Measurements from ENCODE around the gene TENM3. TPM values are rescaled to one million over a fixed set of nuclear protein-coding genes. Genes with fewer than 3 reads are reported as not detected.

The TENM3 gene
- total RNA-seq, 4 donors from 2014 or later: 3.4 to 9.8 (median 6.9) TPM

- Histone ChIP-seq H3K4me3 (no peak overlapping the region), H3K9me3 (no peaks in the 10 kb centered on the region), H3K27ac (no peak overlapping the region), H3K36me3 (no peaks in the 10 kb centered on the region), H3K4me1 (no peaks in the 10 kb centered on the region), H3K27me3 (no peaks in the 10 kb centered on the region)
- intact Hi-C loops (cut with DNase I; ENCODE audit: low total_unique reads) (no loop called here), in situ Hi-C loops (cut with MboI; ENCODE audit: low pct_ligation_motif_present in 1 of 4, low pct_unique_long_range_greater_than_20kb in 1 of 4, low sequenced_read_pairs in 3 of 4) (no loop called here)
- WGBS, 2 donors (ENCODE audit: low coverage in 1 of 2): 78 to 100% methylated on average over 1 to 2 of the region's 2 CpGs
- DNase-seq: no peak
- TF ChIP-seq CTCF (IDR thresholded peaks at IDR 0.05): no peak
- TF ChIP-seq EP300 (IDR thresholded peaks at IDR 0.05; ENCODE audit: low read depth): no peak
- no peak for TF ChIP-seq POLR2A (IDR thresholded peaks at IDR 0.05)
- TF ChIP-seq POLR2AphosphoS5 (IDR thresholded peaks at IDR 0.05): no peak
These were observed 267.6 kb downstream of the TENM3 start for GRCh38 chr4:182510836-182511235.

- DNase-seq: no peak
- Histone ChIP-seq H3K27me3 (no peaks in the 10 kb centered on the region), H3K36me3 (no peaks in the 10 kb centered on the region), H3K27ac (no peak overlapping the region), H3K4me3 (no peak overlapping the region), H3K4me1 (no peaks in the 10 kb centered on the region), H3K9me3 (no peaks in the 10 kb centered on the region)
- no peak for TF ChIP-seq POLR2AphosphoS5 (IDR thresholded peaks at IDR 0.05)
- no peak for TF ChIP-seq CTCF (IDR thresholded peaks at IDR 0.05)
- 64 to 68% methylated on average over 5 to 6 of the region's 6 CpGs for WGBS, 2 donors (ENCODE audit: low coverage in 1 of 2)
- intact Hi-C loops (cut with DNase I; ENCODE audit: low total_unique reads) (no loop called here), in situ Hi-C loops (cut with MboI; ENCODE audit: low pct_ligation_motif_present in 1 of 4, low pct_unique_long_range_greater_than_20kb in 1 of 4, low sequenced_read_pairs in 3 of 4) (no loop called here)
These were observed 270.5 kb downstream of the TENM3 start for GRCh38 chr4:182513587-182514291.

- no peaks in the 10 kb centered on the region for H3K27me3 ChIP-seq
- no peak overlapping the region for H3K4me3 ChIP-seq
- DNase-seq: no peak
- intact Hi-C loops (cut with DNase I; ENCODE audit: low total_unique reads): no loop called here
- no peaks in the 10 kb centered on the region for H3K4me1 ChIP-seq
- H3K9me3 ChIP-seq: no peaks in the 10 kb centered on the region
- H3K27ac ChIP-seq: no peak overlapping the region
- 36% methylated on average over 1 of the region's 1 CpG; no CpG with 5 or more reads in 1 of the 2 donors for WGBS, 2 donors (ENCODE audit: low coverage in 1 of 2)
- in situ Hi-C loops (cut with MboI; ENCODE audit: low pct_ligation_motif_present in 1 of 4, low pct_unique_long_range_greater_than_20kb in 1 of 4, low sequenced_read_pairs in 3 of 4): no loop called here
- TF ChIP-seq POLR2A (IDR thresholded peaks at IDR 0.05) (no peak), EP300 (IDR thresholded peaks at IDR 0.05; ENCODE audit: low read depth) (no peak), CTCF (IDR thresholded peaks at IDR 0.05) (no peak), POLR2AphosphoS5 (IDR thresholded peaks at IDR 0.05) (no peak)
- H3K36me3 ChIP-seq: no peaks in the 10 kb centered on the region
These were observed 275.2 kb downstream of the TENM3 start for GRCh38 chr4:182518421-182518820.

GRCh38 chr4:182519528-182519927, 276.3 kb downstream of the TENM3 start:
- Histone ChIP-seq H3K4me1 (no peaks in the 10 kb centered on the region), H3K27ac (no peak overlapping the region), H3K9me3 (no peaks in the 10 kb centered on the region), H3K27me3 (no peaks in the 10 kb centered on the region), H3K36me3 (no peaks in the 10 kb centered on the region), H3K4me3 (no peak overlapping the region)
- no peak for DNase-seq
- in situ Hi-C loops (cut with MboI; ENCODE audit: low pct_ligation_motif_present in 1 of 4, low pct_unique_long_range_greater_than_20kb in 1 of 4, low sequenced_read_pairs in 3 of 4) (no loop called here), intact Hi-C loops (cut with DNase I; ENCODE audit: low total_unique reads) (no loop called here)
- TF ChIP-seq POLR2AphosphoS5 (IDR thresholded peaks at IDR 0.05) (no peak), POLR2A (IDR thresholded peaks at IDR 0.05) (no peak), CTCF (IDR thresholded peaks at IDR 0.05) (no peak), EP300 (IDR thresholded peaks at IDR 0.05; ENCODE audit: low read depth) (no peak)
- 50 to 56% methylated on average over 2 of the region's 2 CpGs for WGBS, 2 donors (ENCODE audit: low coverage in 1 of 2)
